Esophagus (tissue), 2 donors: ENCODE measurements around the gene SNX25. TPM values are rescaled to one million over a fixed set of nuclear protein-coding genes. Genes with fewer than 3 reads are reported as not detected.
"Not testable (repeated sequence)": the region's sequence is repeated elsewhere in the genome, so short reads cannot be mapped to it uniquely, and the experiment has no call there.

Source experiments
- H3K27ac ChIP-seq, 2 donors: one replicate each; pipeline ENCODE4 v1.5.1; 2013; ENCODE audit warnings: low read depth in 2 of 2, mild to moderate bottlenecking in 2 of 2, inconsistent platforms in 1 of 2, low read length in 1 of 2, moderate library complexity in 1 of 2
- H3K27me3 ChIP-seq, 2 donors: one replicate each; pipeline ENCODE4 v1.6.1; 2013; ENCODE audit warnings: low read length in 2 of 2, control low read depth in 1 of 2, mild to moderate bottlenecking in 1 of 2; ENCODE audit not compliant: insufficient read depth in 2 of 2, control insufficient read depth in 1 of 2
- H3K36me3 ChIP-seq, 2 donors: one replicate each; pipeline ENCODE4 v1.6.1; 2013; ENCODE audit warnings: low read length in 1 of 2; ENCODE audit not compliant: control insufficient read depth in 2 of 2, insufficient read depth in 2 of 2
- H3K4me1 ChIP-seq, 2 donors: one replicate each; pipeline ENCODE4 v1.6.1; 2013; ENCODE audit warnings: low read length in 1 of 2; ENCODE audit not compliant: control insufficient read depth in 2 of 2, insufficient read depth in 2 of 2
- H3K4me3 ChIP-seq, 2 donors: one replicate each; pipeline ENCODE4 v1.5.1; 2013; ENCODE audit warnings: low read length in 2 of 2, mild to moderate bottlenecking in 2 of 2, low read depth in 1 of 2, moderate library complexity in 1 of 2
- H3K9me3 ChIP-seq, 2 donors: one replicate each; pipeline ENCODE4 v1.6.1; 2013; ENCODE audit warnings: mild to moderate bottlenecking in 2 of 2, low read depth in 1 of 2, low read length in 1 of 2, moderate library complexity in 1 of 2; ENCODE audit not compliant: control insufficient read depth in 2 of 2, insufficient read depth in 1 of 2
- WGBS, 2 donors: extraction: QIAGEN DNeasy Blood & Tissue Kit; methylation state at CpG; one replicate each; pipeline ENCODE4 v1.1.7; 2013; 5-methylcytosine and 5-hydroxymethylcytosine counted together
- polyA plus RNA-seq, 2 donors: library from polyadenylated mRNA; stranded (reverse); fragments of 200-250 nt; gene quantifications; one replicate each; pipeline ENCODE4 v1.2.3, GENCODE V29; 2013
- donor health status: healthy with polysubstance abuse.
- donor health status: Bipolar disorder and iron deficiency.

The SNX25 gene
- polyA plus RNA-seq, 2 donors = 3.5 to 4.4 TPM

- no peak overlapping the region for H3K4me3 ChIP-seq
- H3K27me3 ChIP-seq = no peaks in the 10 kb centered on the region
- WGBS, 2 donors = 55 to 62% methylated on average over 5 of the region's 5 CpGs
- H3K4me1 ChIP-seq = peaks cover 2 to 4% of the 10 kb centered on the region in 2 donors
- peaks cover 0 to 2% of the 10 kb centered on the region in 2 donors for H3K36me3 ChIP-seq
- no peak overlapping the region for H3K27ac ChIP-seq
- H3K9me3 ChIP-seq = no peaks in the 10 kb centered on the region
Measured at GRCh38 chr4:185307136-185307950, 97.9 kb downstream of the SNX25 start.

DNA sequence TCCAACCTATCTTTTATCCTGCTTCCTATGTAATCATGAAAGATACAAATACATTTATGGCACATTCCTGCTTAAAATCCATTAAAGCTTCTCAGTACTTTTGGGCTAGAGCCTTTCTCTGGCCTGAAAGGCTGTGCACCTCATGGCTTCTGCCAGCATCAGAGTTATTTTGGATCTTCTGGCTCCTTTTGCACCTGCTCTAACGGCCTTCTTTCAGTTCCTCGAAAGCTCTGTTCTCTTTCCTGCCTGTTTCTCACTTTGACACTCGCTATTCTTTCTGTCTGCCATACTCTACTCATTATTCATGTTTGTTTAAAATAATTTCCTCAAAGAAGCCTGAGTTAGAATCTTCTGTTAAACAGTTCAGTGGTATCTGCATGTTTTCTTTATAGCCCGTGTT, 100.4 kb downstream of the SNX25 start:
- H3K27me3 ChIP-seq = no peaks in the 10 kb centered on the region
- no peak overlapping the region for H3K4me3 ChIP-seq
- H3K27ac ChIP-seq = no peak overlapping the region
- WGBS, 2 donors = 86% methylated on average over 4 of the region's 4 CpGs
- H3K4me1 ChIP-seq = peaks cover 2% of the 10 kb centered on the region in 2 donors
- H3K36me3 ChIP-seq = peaks cover 0 to 2% of the 10 kb centered on the region in 2 donors
- H3K9me3 ChIP-seq = no peaks in the 10 kb centered on the region

DNA sequence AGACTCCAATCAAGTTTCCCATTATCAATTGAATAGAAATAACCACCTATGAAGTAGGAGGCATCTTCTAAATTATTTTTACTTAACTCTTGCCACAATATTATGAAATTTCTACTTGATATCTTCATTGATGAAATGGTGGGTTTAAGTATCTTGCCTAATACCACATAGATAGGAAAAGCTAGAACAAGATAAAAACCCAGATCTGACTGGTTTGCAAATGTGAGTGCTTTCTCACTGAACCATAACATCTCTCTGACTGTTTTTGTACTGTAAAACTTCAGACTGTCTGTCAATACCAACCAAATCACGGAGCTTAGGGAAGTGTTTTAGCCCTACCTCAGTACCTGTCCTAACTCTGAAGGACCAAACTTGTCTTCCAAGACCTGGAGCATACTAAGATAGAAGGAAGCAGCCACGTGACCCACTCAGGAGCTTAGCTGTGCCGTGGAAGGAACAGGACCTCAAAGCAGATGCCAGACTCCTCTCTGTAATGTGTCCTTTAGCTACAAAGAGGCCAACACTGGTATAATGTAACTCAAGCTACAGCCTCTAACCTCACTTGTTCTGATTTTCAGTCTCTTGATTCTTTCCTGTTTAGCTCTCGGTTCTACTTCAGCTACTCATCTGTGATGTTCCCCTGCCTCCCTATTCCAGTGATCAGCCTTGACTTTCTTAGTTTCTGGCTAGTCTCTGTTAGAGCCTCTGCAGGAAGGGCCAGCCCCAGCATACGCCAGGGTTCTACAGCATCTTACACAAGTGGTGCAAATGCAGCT, 101.9 kb downstream of the SNX25 start:
- Histone ChIP-seq H3K9me3 (no peaks in the 10 kb centered on the region), H3K4me3 (no peak overlapping the region), H3K27ac (no peak overlapping the region), H3K36me3 (peaks cover 0 to 2% of the 10 kb centered on the region in 2 donors), H3K27me3 (no peaks in the 10 kb centered on the region), H3K4me1 (peaks cover 0 to 2% of the 10 kb centered on the region in 2 donors)
- WGBS, 2 donors = 88 to 90% methylated on average over 5 of the region's 5 CpGs

DNA sequence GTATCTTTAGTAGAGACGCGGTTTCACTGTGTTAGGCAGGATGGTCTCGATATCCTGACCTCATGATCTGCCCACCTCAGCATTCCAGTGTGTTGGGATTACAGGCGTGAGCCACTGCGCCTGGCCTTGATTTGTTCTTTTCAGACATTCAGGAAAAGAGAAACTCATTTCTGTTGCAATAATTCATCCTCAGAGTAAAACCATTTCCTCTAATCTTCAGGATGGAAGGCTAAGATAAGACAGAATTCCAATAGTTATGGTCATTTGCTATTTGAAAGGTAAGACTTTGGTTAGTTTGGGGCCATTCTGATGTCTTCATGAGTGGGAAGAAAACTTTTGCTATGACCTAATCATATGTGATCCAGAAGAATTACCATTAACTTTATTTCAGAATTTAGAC, 103.3 kb downstream of the SNX25 start:
- 94 to 98% methylated on average over 5 of the region's 5 CpGs for WGBS, 2 donors
- no peak overlapping the region for H3K27ac ChIP-seq
- no peaks in the 10 kb centered on the region for H3K4me1 ChIP-seq
- peaks cover 0 to 2% of the 10 kb centered on the region in 2 donors for H3K36me3 ChIP-seq
- H3K9me3 ChIP-seq = no peaks in the 10 kb centered on the region
- H3K27me3 ChIP-seq = no peaks in the 10 kb centered on the region
- H3K4me3 ChIP-seq = no peak overlapping the region

- 85 to 91% methylated on average over 3 of the region's 3 CpGs for WGBS, 2 donors
- not testable (repeated sequence) for H3K27me3 ChIP-seq, H3K4me3 ChIP-seq, H3K27ac ChIP-seq, H3K9me3 ChIP-seq, H3K4me1 ChIP-seq, H3K36me3 ChIP-seq
Measured at GRCh38 chr4:185317462-185317861, 108.1 kb downstream of the SNX25 start.

GRCh38 chr4:185317880-185318279, 108.5 kb downstream of the SNX25 start:
- 84 to 94% methylated on average over 1 of the region's 1 CpG for WGBS, 2 donors
- H3K27me3 ChIP-seq = no peaks in the 10 kb centered on the region
- no peaks in the 10 kb centered on the region for H3K36me3 ChIP-seq
- H3K27ac ChIP-seq = no peak overlapping the region
- H3K9me3 ChIP-seq = no peaks in the 10 kb centered on the region
- H3K4me1 ChIP-seq = no peaks in the 10 kb centered on the region
- H3K4me3 ChIP-seq = no peak overlapping the region

- H3K9me3 ChIP-seq = no peaks in the 10 kb centered on the region
- H3K27me3 ChIP-seq = no peaks in the 10 kb centered on the region
- H3K4me1 ChIP-seq = no peaks in the 10 kb centered on the region
- H3K36me3 ChIP-seq = no peaks in the 10 kb centered on the region
- no peak overlapping the region for H3K4me3 ChIP-seq
- H3K27ac ChIP-seq = no peak overlapping the region
- 28 to 33% methylated on average over 2 of the region's 2 CpGs for WGBS, 2 donors
Measured at GRCh38 chr4:185318679-185319078, 109.3 kb downstream of the SNX25 start.

GRCh38 chr4:185322803-185323202, 113.4 kb downstream of the SNX25 start:
- Histone ChIP-seq H3K9me3 (no peaks in the 10 kb centered on the region), H3K27me3 (no peaks in the 10 kb centered on the region), H3K36me3 (no peaks in the 10 kb centered on the region), H3K4me3 (no peak overlapping the region), H3K4me1 (no peaks in the 10 kb centered on the region), H3K27ac (no peak overlapping the region)
- 77 to 84% methylated on average over 2 of the region's 2 CpGs for WGBS, 2 donors

- Histone ChIP-seq H3K4me1 (no peaks in the 10 kb centered on the region), H3K9me3 (no peaks in the 10 kb centered on the region), H3K27me3 (no peaks in the 10 kb centered on the region), H3K4me3 (no peak overlapping the region), H3K27ac (no peak overlapping the region), H3K36me3 (no peaks in the 10 kb centered on the region)
- WGBS, 2 donors = 90% methylated on average over 1 of the region's 1 CpG
Measured at GRCh38 chr4:185323606-185324005, 114.2 kb downstream of the SNX25 start.
